ENCODE data around the gene RSRC1.

Gene RSRC1

DNA sequence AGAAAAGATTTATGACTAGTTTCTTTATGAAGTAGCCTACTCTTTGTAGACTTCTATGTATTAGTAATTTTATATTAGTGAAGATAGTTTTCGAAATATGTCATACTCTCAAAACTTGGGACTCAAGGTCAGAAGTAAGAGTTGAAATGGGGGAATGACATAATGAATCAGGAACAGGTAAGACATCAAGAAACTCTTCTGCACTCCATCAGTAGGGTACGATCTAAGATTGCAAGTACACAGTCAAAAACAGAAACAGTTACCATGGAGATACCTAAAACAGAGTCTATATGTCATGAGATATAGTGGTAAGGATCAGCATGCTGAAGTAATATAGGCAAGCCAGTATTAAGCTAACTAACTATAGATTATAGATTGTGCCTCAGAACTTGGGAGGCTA, 274.1 kb downstream of the RSRC1 start:
- Histone ChIP-seq H3K4ac (ENCODE audit: low read depth, low read length) (no peak overlapping the region), H3K9ac (ENCODE audit: low read length) (no peak overlapping the region), H3K4me2 (ENCODE audit: low read length) (no peak overlapping the region), H3K27me3 (ENCODE audit: insufficient read depth, low read length, poor library complexity) (no peaks in the 10 kb centered on the region), H3K4me1 (ENCODE audit: control insufficient read depth, low read depth, low read length) (no peaks in the 10 kb centered on the region), H4K5ac (ENCODE audit: low read length) (no peak overlapping the region), H2AK5ac (ENCODE audit: low read length) (no peak overlapping the region), H3K23ac (ENCODE audit: low read length) (no peak overlapping the region), H3K18ac (ENCODE audit: low read length) (no peak overlapping the region), H3K36me3 (ENCODE audit: control insufficient read depth, insufficient read depth, low read length) (no peaks in the 10 kb centered on the region), H3K4me3 (ENCODE audit: low read length) (no peak overlapping the region), H3K79me1 (ENCODE audit: low read length) (no peaks in the 10 kb centered on the region), H2BK120ac (ENCODE audit: low read depth, low read length) (no peak overlapping the region), H3K27ac (ENCODE audit: low read depth, low read length) (no peak overlapping the region), H2BK5ac (ENCODE audit: low read length) (no peak overlapping the region), H3K56ac (ENCODE audit: low read length) (no peak overlapping the region), H4K8ac (ENCODE audit: low read depth, low read length) (no peak overlapping the region), H3K79me2 (ENCODE audit: control insufficient read depth, insufficient read depth, low read length) (no peaks in the 10 kb centered on the region), H2BK15ac (replicated peaks; ENCODE audit: low read depth) (no peak overlapping the region)
- no CpG with 5 or more reads among the region's 2 CpGs for WGBS (ENCODE audit: extremely low coverage, insufficient coverage, low lambda C conversion rate)
- no peak for DNase-seq

DNA sequence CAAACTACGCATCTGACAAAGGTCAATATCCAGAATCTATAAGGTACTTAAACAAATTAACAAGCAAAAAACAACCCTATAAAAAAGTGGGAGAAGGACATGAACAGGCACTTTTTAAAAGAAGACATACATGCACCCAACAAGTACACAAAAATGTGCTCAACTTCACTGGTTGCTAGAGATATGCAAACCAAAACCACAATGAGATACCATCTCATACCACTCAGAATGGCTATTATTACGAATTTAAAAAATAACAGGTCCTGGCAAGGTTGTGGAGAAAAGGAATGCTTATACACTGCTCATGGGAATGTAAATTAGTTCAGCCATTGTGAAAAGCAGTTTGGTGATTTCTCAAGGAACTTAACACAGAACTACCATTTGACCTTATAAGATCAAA, 285.5 kb downstream of the RSRC1 start:
- no peak overlapping the region for H2AK5ac ChIP-seq (ENCODE audit: low read length)
- H3K4me2 ChIP-seq (ENCODE audit: low read length) = no peak overlapping the region
- no peaks in the 10 kb centered on the region for H3K4me1 ChIP-seq (ENCODE audit: control insufficient read depth, low read depth, low read length)
- H3K23ac ChIP-seq (ENCODE audit: low read length) = no peak overlapping the region
- no peaks in the 10 kb centered on the region for H3K36me3 ChIP-seq (ENCODE audit: control insufficient read depth, insufficient read depth, low read length)
- no CpG with 5 or more reads among the region's 2 CpGs for WGBS (ENCODE audit: extremely low coverage, insufficient coverage, low lambda C conversion rate)
- H2BK15ac ChIP-seq (replicated peaks; ENCODE audit: low read depth) = no peak overlapping the region
- no peak overlapping the region for H3K27ac ChIP-seq (ENCODE audit: low read depth, low read length)
- no peak overlapping the region for H3K4ac ChIP-seq (ENCODE audit: low read depth, low read length)
- DNase-seq = no peak
- H2BK5ac ChIP-seq (ENCODE audit: low read length) = no peak overlapping the region
- no peak overlapping the region for H3K18ac ChIP-seq (ENCODE audit: low read length)
- no peak overlapping the region for H4K5ac ChIP-seq (ENCODE audit: low read length)
- no peak overlapping the region for H3K56ac ChIP-seq (ENCODE audit: low read length)
- H3K79me1 ChIP-seq (ENCODE audit: low read length) = no peaks in the 10 kb centered on the region
- H3K9ac ChIP-seq (ENCODE audit: low read length) = no peak overlapping the region
- no peaks in the 10 kb centered on the region for H3K27me3 ChIP-seq (ENCODE audit: insufficient read depth, low read length, poor library complexity)
- H4K8ac ChIP-seq (ENCODE audit: low read depth, low read length) = no peak overlapping the region
- no peaks in the 10 kb centered on the region for H3K79me2 ChIP-seq (ENCODE audit: control insufficient read depth, insufficient read depth, low read length)
- no peak overlapping the region for H3K4me3 ChIP-seq (ENCODE audit: low read length)
- H2BK120ac ChIP-seq (ENCODE audit: low read depth, low read length) = no peak overlapping the region

- H4K5ac ChIP-seq (ENCODE audit: low read length) = no peak overlapping the region
- no peak overlapping the region for H3K9ac ChIP-seq (ENCODE audit: low read length)
- H2BK120ac ChIP-seq (ENCODE audit: low read depth, low read length) = no peak overlapping the region
- H3K4ac ChIP-seq (ENCODE audit: low read depth, low read length) = no peak overlapping the region
- no peaks in the 10 kb centered on the region for H3K79me1 ChIP-seq (ENCODE audit: low read length)
- no peaks in the 10 kb centered on the region for H3K36me3 ChIP-seq (ENCODE audit: control insufficient read depth, insufficient read depth, low read length)
- no peaks in the 10 kb centered on the region for H3K79me2 ChIP-seq (ENCODE audit: control insufficient read depth, insufficient read depth, low read length)
- no peak overlapping the region for H3K4me3 ChIP-seq (ENCODE audit: low read length)
- H2AK5ac ChIP-seq (ENCODE audit: low read length) = no peak overlapping the region
- no peak for DNase-seq
- H2BK5ac ChIP-seq (ENCODE audit: low read length) = no peak overlapping the region
- H3K4me2 ChIP-seq (ENCODE audit: low read length) = no peak overlapping the region
- no peak overlapping the region for H3K56ac ChIP-seq (ENCODE audit: low read length)
- no peak overlapping the region for H3K27ac ChIP-seq (ENCODE audit: low read depth, low read length)
- H2BK15ac ChIP-seq (replicated peaks; ENCODE audit: low read depth) = no peak overlapping the region
- no peaks in the 10 kb centered on the region for H3K4me1 ChIP-seq (ENCODE audit: control insufficient read depth, low read depth, low read length)
- no peaks in the 10 kb centered on the region for H3K27me3 ChIP-seq (ENCODE audit: insufficient read depth, low read length, poor library complexity)
- no peak overlapping the region for H3K23ac ChIP-seq (ENCODE audit: low read length)
- no peak overlapping the region for H3K18ac ChIP-seq (ENCODE audit: low read length)
- H4K8ac ChIP-seq (ENCODE audit: low read depth, low read length) = no peak overlapping the region
These were observed 292.7 kb downstream of the RSRC1 start for GRCh38 chr3:158402590-158402989.

GRCh38 chr3:158403013-158403412, 293.1 kb downstream of the RSRC1 start:
- Histone ChIP-seq H3K79me1 (ENCODE audit: low read length) (no peaks in the 10 kb centered on the region), H3K4ac (ENCODE audit: low read depth, low read length) (no peak overlapping the region), H3K27ac (ENCODE audit: low read depth, low read length) (no peak overlapping the region), H3K4me1 (ENCODE audit: control insufficient read depth, low read depth, low read length) (no peaks in the 10 kb centered on the region), H3K18ac (ENCODE audit: low read length) (no peak overlapping the region), H4K5ac (ENCODE audit: low read length) (no peak overlapping the region), H3K36me3 (ENCODE audit: control insufficient read depth, insufficient read depth, low read length) (no peaks in the 10 kb centered on the region), H3K79me2 (ENCODE audit: control insufficient read depth, insufficient read depth, low read length) (no peaks in the 10 kb centered on the region), H3K27me3 (ENCODE audit: insufficient read depth, low read length, poor library complexity) (no peaks in the 10 kb centered on the region), H2BK120ac (ENCODE audit: low read depth, low read length) (no peak overlapping the region), H3K4me2 (ENCODE audit: low read length) (no peak overlapping the region), H4K8ac (ENCODE audit: low read depth, low read length) (no peak overlapping the region), H3K9ac (ENCODE audit: low read length) (no peak overlapping the region), H3K23ac (ENCODE audit: low read length) (no peak overlapping the region), H3K56ac (ENCODE audit: low read length) (no peak overlapping the region), H2AK5ac (ENCODE audit: low read length) (no peak overlapping the region), H3K4me3 (ENCODE audit: low read length) (no peak overlapping the region), H2BK5ac (ENCODE audit: low read length) (no peak overlapping the region), H2BK15ac (replicated peaks; ENCODE audit: low read depth) (no peak overlapping the region)
- WGBS (ENCODE audit: extremely low coverage, insufficient coverage, low lambda C conversion rate) = no CpG with 5 or more reads among the region's 1 CpG
- DNase-seq = no peak

- Histone ChIP-seq H3K79me2 (ENCODE audit: control insufficient read depth, insufficient read depth, low read length) (no peaks in the 10 kb centered on the region), H3K18ac (ENCODE audit: low read length) (no peak overlapping the region), H3K27ac (ENCODE audit: low read depth, low read length) (no peak overlapping the region), H4K5ac (ENCODE audit: low read length) (no peak overlapping the region), H3K4me2 (ENCODE audit: low read length) (no peak overlapping the region), H3K4ac (ENCODE audit: low read depth, low read length) (no peak overlapping the region), H3K4me3 (ENCODE audit: low read length) (no peak overlapping the region), H3K79me1 (ENCODE audit: low read length) (no peaks in the 10 kb centered on the region), H2BK120ac (ENCODE audit: low read depth, low read length) (no peak overlapping the region), H3K56ac (ENCODE audit: low read length) (no peak overlapping the region), H3K27me3 (ENCODE audit: insufficient read depth, low read length, poor library complexity) (no peaks in the 10 kb centered on the region), H2BK15ac (replicated peaks; ENCODE audit: low read depth) (no peak overlapping the region), H3K23ac (ENCODE audit: low read length) (no peak overlapping the region), H2AK5ac (ENCODE audit: low read length) (no peak overlapping the region), H4K8ac (ENCODE audit: low read depth, low read length) (no peak overlapping the region), H3K36me3 (ENCODE audit: control insufficient read depth, insufficient read depth, low read length) (no peaks in the 10 kb centered on the region), H3K9ac (ENCODE audit: low read length) (no peak overlapping the region), H2BK5ac (ENCODE audit: low read length) (no peak overlapping the region), H3K4me1 (ENCODE audit: control insufficient read depth, low read depth, low read length) (no peaks in the 10 kb centered on the region)
- DNase-seq = no peak
- WGBS (ENCODE audit: extremely low coverage, insufficient coverage, low lambda C conversion rate) = no CpG with 5 or more reads among the region's 1 CpG
These were observed 294.3 kb downstream of the RSRC1 start for GRCh38 chr3:158404131-158404718.

DNA sequence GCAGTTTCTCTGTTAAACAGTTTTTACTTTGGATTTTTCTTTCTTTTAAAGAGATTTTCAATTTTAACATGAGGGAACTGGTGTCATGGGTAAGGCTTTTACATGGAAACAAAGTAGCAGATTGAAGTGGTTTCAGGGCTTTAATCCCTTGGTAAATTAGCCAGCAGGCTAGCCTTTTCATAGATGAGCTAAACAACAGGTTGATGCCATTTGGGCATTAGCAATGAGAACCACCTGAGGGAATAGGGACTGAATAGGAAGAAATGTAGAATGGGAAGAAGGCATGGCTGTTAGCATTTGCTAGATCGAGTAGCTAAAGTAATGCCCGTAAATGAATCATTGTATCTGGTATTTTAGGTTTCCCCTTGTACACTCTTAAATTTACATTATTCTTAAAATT, 295.6 kb downstream of the RSRC1 start:
- no peaks in the 10 kb centered on the region for H3K79me2 ChIP-seq (ENCODE audit: control insufficient read depth, insufficient read depth, low read length)
- H3K27ac ChIP-seq (ENCODE audit: low read depth, low read length) = no peak overlapping the region
- H3K4ac ChIP-seq (ENCODE audit: low read depth, low read length) = no peak overlapping the region
- WGBS (ENCODE audit: extremely low coverage, insufficient coverage, low lambda C conversion rate) = no CpG with 5 or more reads among the region's 2 CpGs
- H3K4me3 ChIP-seq (ENCODE audit: low read length) = no peak overlapping the region
- no peak overlapping the region for H4K5ac ChIP-seq (ENCODE audit: low read length)
- no peak overlapping the region for H4K8ac ChIP-seq (ENCODE audit: low read depth, low read length)
- no peak overlapping the region for H3K56ac ChIP-seq (ENCODE audit: low read length)
- no peaks in the 10 kb centered on the region for H3K79me1 ChIP-seq (ENCODE audit: low read length)
- H2BK5ac ChIP-seq (ENCODE audit: low read length) = no peak overlapping the region
- no peak overlapping the region for H3K18ac ChIP-seq (ENCODE audit: low read length)
- H2BK120ac ChIP-seq (ENCODE audit: low read depth, low read length) = no peak overlapping the region
- H3K27me3 ChIP-seq (ENCODE audit: insufficient read depth, low read length, poor library complexity) = no peaks in the 10 kb centered on the region
- H3K36me3 ChIP-seq (ENCODE audit: control insufficient read depth, insufficient read depth, low read length) = no peaks in the 10 kb centered on the region
- no peak overlapping the region for H3K23ac ChIP-seq (ENCODE audit: low read length)
- H2AK5ac ChIP-seq (ENCODE audit: low read length) = no peak overlapping the region
- no peak for DNase-seq
- H3K4me2 ChIP-seq (ENCODE audit: low read length) = no peak overlapping the region
- H3K9ac ChIP-seq (ENCODE audit: low read length) = no peak overlapping the region
- no peak overlapping the region for H2BK15ac ChIP-seq (replicated peaks; ENCODE audit: low read depth)
- H3K4me1 ChIP-seq (ENCODE audit: control insufficient read depth, low read depth, low read length) = no peaks in the 10 kb centered on the region

Data from mesendoderm (in vitro differentiated cells).